Aorta (tissue), 5 donors: ENCODE results near the gene TTC7B. TPM values are rescaled to one million over a fixed set of nuclear protein-coding genes. Genes with fewer than 3 reads are reported as not detected.

Source experiments
- ATAC-seq: fragments of 200-7000 bp; cut with Tn5 transposase; one replicate; pipeline ENCODE4 v1.9.1; 2022; ENCODE audit warnings: moderate library complexity; ENCODE audit not compliant: low FRiP score
- DNase-seq, 2 donors: peaks; one replicate each; pipeline ENCODE4 v3.0.0-alpha.2; 2020
- H3K27ac ChIP-seq, 2 donors: one replicate each; pipeline ENCODE4 v1.5.1; 2013; ENCODE audit warnings: low read length in 2 of 2, mild to moderate bottlenecking in 2 of 2, moderate library complexity in 2 of 2, control low read depth in 1 of 2, inconsistent platforms in 1 of 2, low read depth in 1 of 2
- H3K27me3 ChIP-seq, 2 donors: one replicate each; pipeline ENCODE4 v1.6.1; 2013; ENCODE audit warnings: control low read depth in 1 of 2, low read length in 1 of 2, mild to moderate bottlenecking in 1 of 2, moderate library complexity in 1 of 2; ENCODE audit not compliant: insufficient read depth in 2 of 2, control insufficient read depth in 1 of 2
- H3K36me3 ChIP-seq, 2 donors: one replicate each; pipeline ENCODE4 v1.6.1; 2013; ENCODE audit warnings: control low read depth in 1 of 2, low read length in 1 of 2, mild to moderate bottlenecking in 1 of 2; ENCODE audit not compliant: insufficient read depth in 2 of 2, control insufficient read depth in 1 of 2
- H3K4me1 ChIP-seq, 2 donors: one replicate each; pipeline ENCODE4 v1.6.1; 2013; ENCODE audit warnings: low read length in 2 of 2, control low read depth in 1 of 2, mild to moderate bottlenecking in 1 of 2, moderate library complexity in 1 of 2; ENCODE audit not compliant: insufficient read depth in 2 of 2, control insufficient read depth in 1 of 2
- H3K4me3 ChIP-seq, 2 donors: one replicate each; pipeline ENCODE4 v1.5.1; 2013; ENCODE audit warnings: low read length in 2 of 2, control low read depth in 1 of 2, mild to moderate bottlenecking in 1 of 2
- H3K9me3 ChIP-seq: one replicate; pipeline ENCODE4 v1.6.1; 2013; ENCODE audit warnings: mild to moderate bottlenecking, low read length; ENCODE audit not compliant: control insufficient read depth
- WGBS, 2 donors: extraction: QIAGEN DNeasy Blood & Tissue Kit; methylation state at CpG; one replicate each; pipeline ENCODE4 v1.1.7; 2013; 5-methylcytosine and 5-hydroxymethylcytosine counted together
- intact Hi-C, 2 donors: fragments of 100-400 bp; cut with DNase I; formaldehyde crosslinking; loops; one replicate each; pipeline versions ENCODE4 v1.14.2 to v1.15.0; 2022
- polyA plus RNA-seq, 2 donors: library from polyadenylated mRNA; stranded (reverse); fragments of 200-250 nt; gene quantifications; one replicate each; pipeline ENCODE4 v1.2.3, GENCODE V29; 2013
- total RNA-seq, 2 donors: library from RNA; stranded (reverse); fragmentation: NEBNext Ultra II Directional; extraction: Animal tissue kit (Norgen Biotek cat#: 25700); gene quantifications; one replicate each; pipeline ENCODE4 v1.2.1, GENCODE V29; 2021
- donor health status: healthy with polysubstance abuse.
- donor health status: Bipolar disorder and iron deficiency.
- donor health status: DM: no; HTN: no; CAD: no.
- donor health status: DM: no; HTN: no; CAD: no.
- donor health status: DM: yes; HTN: yes; CAD: no.

TTC7B gene
- total and polyA plus RNA-seq, 4 donors, result 17.9 to 57.4 (median 40.1) TPM

DNA sequence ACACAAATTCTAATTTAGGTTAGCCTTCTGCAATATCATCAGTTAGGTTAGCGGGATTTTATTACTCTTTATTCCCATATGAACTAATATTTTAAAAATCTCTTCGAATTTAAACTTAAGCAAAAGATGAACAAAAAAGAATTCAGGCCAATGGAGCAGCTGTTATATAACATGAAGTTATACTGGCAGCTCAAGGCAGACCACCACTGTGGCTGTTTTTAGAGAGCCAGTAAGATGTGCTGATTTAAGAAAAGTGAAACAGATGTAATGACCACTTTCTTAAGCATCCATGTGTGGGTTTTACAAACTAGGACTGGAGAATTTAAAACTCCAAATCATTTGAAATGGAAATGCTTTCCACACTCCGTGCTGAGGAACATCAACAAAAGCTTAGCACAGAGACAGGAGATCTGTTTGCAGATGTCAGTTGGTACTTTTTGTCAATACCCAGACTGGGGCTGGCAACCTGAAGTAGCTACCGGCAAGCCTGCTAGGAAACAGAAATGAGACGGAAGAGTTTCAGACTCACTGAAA, 164.9 kb downstream of the TTC7B start:
- no peak for ATAC-seq
- Histone ChIP-seq H3K27ac (no peak overlapping the region), H3K36me3 (no peaks in the 10 kb centered on the region), H3K4me3 (no peak overlapping the region), H3K27me3 (no peaks in the 10 kb centered on the region), H3K4me1 (peaks cover 0 to 4% of the 10 kb centered on the region in 2 donors), H3K9me3 (no peaks in the 10 kb centered on the region)
- intact Hi-C loops, result no loop called here
- 85 to 88% methylated on average over 5 of the region's 5 CpGs for WGBS, 2 donors
- DNase-seq, result no peak

DNA sequence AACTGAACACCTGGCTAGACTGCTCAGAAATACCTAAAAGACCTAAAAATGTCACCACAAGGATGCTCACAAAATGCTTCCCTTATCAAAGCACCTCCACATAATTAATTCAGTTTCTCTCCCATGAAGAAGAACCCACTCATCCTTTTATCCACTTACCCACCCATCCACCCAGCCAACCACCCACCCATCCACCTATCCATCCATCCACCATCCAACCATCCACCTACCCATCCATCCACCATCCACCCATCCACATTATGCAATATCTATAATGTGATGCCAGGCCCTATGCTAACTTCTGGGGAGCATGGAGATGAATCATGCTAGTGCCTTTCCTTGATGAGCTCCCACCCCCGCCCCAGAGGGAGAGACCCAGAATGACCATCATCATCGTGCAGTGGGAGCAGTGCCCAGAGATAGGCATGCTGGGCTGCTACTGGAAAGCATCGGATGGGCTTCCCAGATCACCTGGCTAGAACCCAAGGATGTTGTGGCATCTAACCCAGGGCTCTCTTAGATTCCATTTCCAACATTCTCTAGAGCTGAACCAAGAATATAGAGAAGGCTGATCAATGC, 166.6 kb downstream of the TTC7B start:
- 88 to 92% methylated on average over 3 of the region's 3 CpGs for WGBS, 2 donors
- Histone ChIP-seq H3K27ac (no peak overlapping the region), H3K9me3 (no peaks in the 10 kb centered on the region), H3K4me3 (no peak overlapping the region), H3K36me3 (peaks cover 0 to 2% of the 10 kb centered on the region in 2 donors), H3K27me3 (no peaks in the 10 kb centered on the region), H3K4me1 (peaks cover 0 to 2% of the 10 kb centered on the region in 2 donors)
- intact Hi-C loops, result no loop called here
- ATAC-seq, result no peak
- DNase-seq, result no peak

DNA sequence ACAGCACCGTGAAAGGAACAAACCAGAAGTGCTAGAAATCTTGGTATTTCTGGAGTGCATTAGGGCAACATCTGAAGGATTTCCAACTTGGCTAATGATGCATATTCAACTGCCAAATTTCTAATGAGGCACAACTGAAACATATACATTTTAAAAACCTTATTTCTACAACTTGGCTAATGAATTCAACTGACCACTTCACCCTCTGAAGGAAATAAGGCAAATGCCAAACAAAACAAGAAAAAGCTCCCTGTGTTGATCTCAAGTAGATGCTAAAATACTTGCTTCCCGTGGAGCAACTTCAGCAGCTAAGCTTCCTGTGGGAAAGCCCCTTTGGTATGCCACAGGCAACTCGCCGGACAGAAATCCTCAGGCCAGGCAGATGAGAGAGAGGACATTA, 167.1 kb downstream of the TTC7B start:
- Histone ChIP-seq H3K4me1 (no peaks in the 10 kb centered on the region), H3K4me3 (no peak overlapping the region), H3K9me3 (no peaks in the 10 kb centered on the region), H3K27me3 (no peaks in the 10 kb centered on the region), H3K27ac (no peak overlapping the region), H3K36me3 (peaks cover 0 to 2% of the 10 kb centered on the region in 2 donors)
- ATAC-seq (no peak), DNase-seq (no peak)
- WGBS, 2 donors, result 10 to 12% methylated on average over 4 of the region's 4 CpGs
- intact Hi-C loops, result no loop called here

DNA sequence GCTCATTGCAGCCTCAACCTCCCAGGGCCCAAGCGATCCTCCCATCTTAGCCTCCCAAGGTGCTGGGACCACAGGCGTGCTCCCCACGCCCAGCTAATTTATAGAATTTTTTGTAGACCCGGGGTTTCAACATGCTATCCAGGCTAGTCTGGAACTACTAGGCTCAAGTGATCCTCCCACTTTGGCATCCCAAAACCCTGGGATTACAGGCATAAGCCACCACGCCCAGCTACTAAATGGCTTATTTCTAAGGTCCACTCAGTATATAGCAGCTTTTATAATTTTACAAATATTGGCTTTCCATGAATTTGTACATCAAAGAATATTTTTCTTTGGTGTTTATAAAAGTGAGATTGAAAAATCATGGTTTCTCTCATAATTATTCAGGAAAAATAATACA, 167.8 kb downstream of the TTC7B start:
- intact Hi-C loops, result no loop called here
- no peaks in the 10 kb centered on the region for H3K27me3 ChIP-seq
- ATAC-seq (no peak), DNase-seq (no peak)
- H3K9me3 ChIP-seq, result no peaks in the 10 kb centered on the region
- 96% methylated on average over 5 of the region's 5 CpGs for WGBS, 2 donors
- H3K4me3 ChIP-seq, result no peak overlapping the region
- H3K27ac ChIP-seq, result no peak overlapping the region
- no peaks in the 10 kb centered on the region for H3K4me1 ChIP-seq
- peaks cover 0 to 2% of the 10 kb centered on the region in 2 donors for H3K36me3 ChIP-seq

GRCh38 chr14:90647473-90648005, 168.7 kb downstream of the TTC7B start:
- no peak for DNase-seq
- no peak overlapping the region for H3K4me3 ChIP-seq
- peaks cover 0 to 2% of the 10 kb centered on the region in 2 donors for H3K36me3 ChIP-seq
- no peak for ATAC-seq
- no peaks in the 10 kb centered on the region for H3K4me1 ChIP-seq
- intact Hi-C loops, result no loop called here
- no peak overlapping the region for H3K27ac ChIP-seq
- no peaks in the 10 kb centered on the region for H3K9me3 ChIP-seq
- no peaks in the 10 kb centered on the region for H3K27me3 ChIP-seq
- WGBS, 2 donors, result 69 to 73% methylated on average over 5 of the region's 5 CpGs

- Histone ChIP-seq H3K4me3 (no peak overlapping the region), H3K27ac (no peak overlapping the region), H3K4me1 (peaks cover 0 to 4% of the 10 kb centered on the region in 2 donors), H3K9me3 (no peaks in the 10 kb centered on the region), H3K27me3 (no peaks in the 10 kb centered on the region), H3K36me3 (peaks cover 0 to 2% of the 10 kb centered on the region in 2 donors)
- 93 to 96% methylated on average over 6 of the region's 6 CpGs for WGBS, 2 donors
- no peak for DNase-seq
- intact Hi-C loops, result no loop called here
- ATAC-seq, result no peak
Measured at GRCh38 chr14:90645842-90646443, 170.3 kb downstream of the TTC7B start.

DNA sequence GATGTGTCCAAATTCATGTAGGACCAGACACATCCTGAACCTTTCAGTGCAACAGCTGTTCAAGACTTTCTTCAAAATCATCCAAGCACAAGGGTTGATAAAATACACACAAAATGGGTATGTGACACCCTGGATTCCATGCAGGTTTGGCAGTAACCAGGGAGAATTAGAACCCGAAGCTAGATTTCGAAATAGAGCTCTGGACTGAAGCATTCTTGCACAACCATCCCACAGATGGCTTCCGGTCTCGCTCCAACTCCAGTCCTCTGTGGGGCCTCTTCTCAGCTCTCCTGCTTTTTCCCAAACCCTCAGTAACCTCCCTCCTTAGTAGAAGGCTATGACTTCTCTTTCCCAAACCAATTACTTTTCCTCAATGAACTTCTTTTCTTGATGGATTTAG, 171.3 kb downstream of the TTC7B start:
- no peak overlapping the region for H3K27ac ChIP-seq
- peaks cover 0 to 4% of the 10 kb centered on the region in 2 donors for H3K4me1 ChIP-seq
- peaks cover 0 to 2% of the 10 kb centered on the region in 2 donors for H3K36me3 ChIP-seq
- H3K9me3 ChIP-seq, result no peaks in the 10 kb centered on the region
- intact Hi-C loops, result no loop called here
- H3K4me3 ChIP-seq, result no peak overlapping the region
- whole genome bisulfite sequencing, 2 donors, result 93 to 96% methylated on average over 4 of the region's 4 CpGs
- H3K27me3 ChIP-seq, result no peaks in the 10 kb centered on the region
- DNase-seq (peak in 1 of 2 donors; percentile 63), ATAC-seq (peak; percentile 74)

DNA sequence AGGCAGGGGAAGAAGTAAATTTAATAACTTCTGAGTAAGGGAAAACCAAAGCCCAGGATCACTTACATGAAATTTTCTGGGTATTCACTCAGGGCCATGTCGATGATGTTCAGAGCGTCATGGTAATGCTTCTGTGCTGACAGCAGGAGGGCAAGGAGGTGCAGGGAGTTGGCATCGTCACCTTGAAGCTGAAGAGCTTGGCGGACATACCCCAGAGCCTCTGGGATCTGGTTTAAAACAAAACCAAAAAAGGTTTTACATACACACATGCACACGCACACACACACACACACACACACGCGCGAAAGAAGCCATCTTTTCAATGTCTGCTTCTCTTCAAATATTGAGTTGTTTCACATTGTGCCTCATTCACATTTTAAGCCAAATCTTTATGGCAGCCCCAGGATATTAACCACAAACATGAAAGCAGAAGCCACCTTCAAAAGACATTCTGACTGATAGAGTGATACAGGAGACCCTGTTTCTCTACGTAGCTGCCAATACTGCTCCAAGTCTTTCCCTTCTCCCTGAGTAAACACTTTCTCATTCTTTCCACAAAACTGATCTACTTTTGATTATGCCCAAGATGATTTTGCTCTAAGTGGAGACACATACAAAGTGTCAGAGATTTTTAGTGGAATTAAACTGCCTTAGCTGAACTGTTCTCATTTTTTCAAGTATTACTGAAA, 172.1 kb downstream of the TTC7B start:
- Histone ChIP-seq H3K36me3 (peaks cover 0 to 2% of the 10 kb centered on the region in 2 donors), H3K27me3 (no peaks in the 10 kb centered on the region), H3K27ac (no peak overlapping the region), H3K4me1 (peaks cover 0 to 4% of the 10 kb centered on the region in 2 donors), H3K4me3 (no peak overlapping the region), H3K9me3 (no peaks in the 10 kb centered on the region)
- 80 to 81% methylated on average over 9 of the region's 9 CpGs for WGBS, 2 donors
- ATAC-seq (no peak), DNase-seq (no peak)
- intact Hi-C loops, result no loop called here
